H9 (cell line): ENCODE measurements around the gene CCNJL. TPM values are rescaled to one million over a fixed set of nuclear protein-coding genes. Genes with fewer than 3 reads are reported as not detected.

Source experiments
- DNase-seq: peaks from one replicate; pipeline ENCODE4 v3.0.0-alpha.2; 2017
- H2AFZ ChIP-seq: one replicate; pipeline ENCODE4 v1.6.1; 2013; ENCODE audit warnings: mild to moderate bottlenecking, low read length, control low read depth, moderate library complexity
- H2AK5ac ChIP-seq: 2 replicates; pipeline ENCODE4 v1.6.1; 2013; ENCODE audit warnings: low read length, control low read depth, mixed read lengths; ENCODE audit not compliant: insufficient read length
- H2BK120ac ChIP-seq: one replicate; pipeline ENCODE4 v1.6.1; 2013; ENCODE audit warnings: low read depth, mild to moderate bottlenecking, low read length, control low read depth, inconsistent platforms; ENCODE audit not compliant: poor library complexity, severe bottlenecking
- H2BK12ac ChIP-seq: 2 replicates; pipeline ENCODE4 v1.6.1; 2013; ENCODE audit warnings: low read length, control low read depth, mixed read lengths, low read depth; ENCODE audit not compliant: insufficient read length
- H2BK15ac ChIP-seq: 2 replicates; pipeline ENCODE4 v1.6.1; 2013; ENCODE audit warnings: low read depth, low read length, control low read depth
- H2BK20ac ChIP-seq: one replicate; pipeline ENCODE4 v1.6.1; 2013; ENCODE audit warnings: low read depth, mild to moderate bottlenecking, low read length, control low read depth, inconsistent platforms; ENCODE audit not compliant: poor library complexity, severe bottlenecking
- H2BK5ac ChIP-seq: 2 replicates; pipeline ENCODE4 v1.6.1; 2013; ENCODE audit warnings: low read length, control low read depth, mixed read lengths; ENCODE audit not compliant: insufficient read length
- H3K14ac ChIP-seq: 2 replicates; pipeline ENCODE4 v1.6.1; 2013; ENCODE audit warnings: low read length, control low read depth; ENCODE audit not compliant: insufficient read depth
- H3K18ac ChIP-seq: 2 replicates; pipeline ENCODE4 v1.6.1; 2013; ENCODE audit warnings: low read depth, mild to moderate bottlenecking, mixed read lengths, low read length, control low read depth; ENCODE audit not compliant: insufficient read length
- H3K23ac ChIP-seq: 2 replicates; pipeline ENCODE4 v1.6.1; 2013; ENCODE audit warnings: low read length, control low read depth, mixed read lengths, low read depth; ENCODE audit not compliant: insufficient read length
- H3K23me2 ChIP-seq: 2 replicates; pipeline ENCODE4 v1.6.1; 2013; ENCODE audit warnings: low read depth, mild to moderate bottlenecking, mixed read lengths, low read length, control low read depth; ENCODE audit not compliant: insufficient read length, poor library complexity, severe bottlenecking
- H3K27ac ChIP-seq: 2 replicates; pipeline ENCODE4 v1.5.1; 2013; ENCODE audit warnings: low read length, control low read depth, mixed read lengths, low read depth; ENCODE audit not compliant: insufficient read length
- H3K27me3 ChIP-seq: 2 replicates; pipeline ENCODE4 v1.6.1; 2013; ENCODE audit warnings: low read length, control low read depth, inconsistent platforms; ENCODE audit not compliant: insufficient read depth
- H3K4ac ChIP-seq: 2 replicates; pipeline ENCODE4 v1.6.1; 2013; ENCODE audit warnings: low read depth, mild to moderate bottlenecking, control low read depth, inconsistent platforms, low read length, moderate library complexity
- H3K4me1 ChIP-seq: 2 replicates; pipeline ENCODE4 v1.6.1; 2013; ENCODE audit warnings: low read length, control low read depth, inconsistent platforms; ENCODE audit not compliant: insufficient read depth
- H3K4me2 ChIP-seq: 2 replicates; pipeline ENCODE4 v1.6.1; 2013; ENCODE audit warnings: low read length, control low read depth, mixed read lengths; ENCODE audit not compliant: insufficient read length, insufficient read depth
- H3K56ac ChIP-seq: 2 replicates; pipeline ENCODE4 v1.6.1; 2013; ENCODE audit warnings: low read depth, mild to moderate bottlenecking, mixed read lengths, low read length, control low read depth; ENCODE audit not compliant: insufficient read length
- H3K79me1 ChIP-seq: 2 replicates; pipeline ENCODE4 v1.6.1; 2013; ENCODE audit warnings: low read depth, mild to moderate bottlenecking, moderate library complexity, low read length, control low read depth, inconsistent platforms; ENCODE audit not compliant: insufficient read depth, poor library complexity, severe bottlenecking
- H3K79me2 ChIP-seq: 2 replicates; pipeline ENCODE4 v1.6.1; 2013; ENCODE audit warnings: low read length, control low read depth, inconsistent platforms; ENCODE audit not compliant: insufficient read depth
- H3K9ac ChIP-seq: 2 replicates; pipeline ENCODE4 v1.6.1; 2013; ENCODE audit warnings: low read length, control low read depth, mixed read lengths; ENCODE audit not compliant: insufficient read length; ENCODE audit errors: extremely low read depth
- H3K9me3 ChIP-seq: one replicate; pipeline ENCODE4 v1.6.1; 2013; ENCODE audit warnings: low read depth, low read length, inconsistent platforms; ENCODE audit not compliant: control insufficient read depth
- H3T11ph ChIP-seq: one replicate; pipeline ENCODE4 v1.6.1; 2013; ENCODE audit warnings: mild to moderate bottlenecking, low read length, control low read depth, inconsistent platforms
- H4K20me1 ChIP-seq: one replicate; pipeline ENCODE4 v1.6.1; 2013; ENCODE audit not compliant: control insufficient read depth, insufficient read length, insufficient read depth
- H4K5ac ChIP-seq: 2 replicates; pipeline ENCODE4 v1.6.1; 2013; ENCODE audit warnings: low read depth, mild to moderate bottlenecking, mixed read lengths, low read length, control low read depth; ENCODE audit not compliant: insufficient read length
- H4K8ac ChIP-seq: replicated peaks from 2 replicates; pipeline ENCODE4 v1.6.1; 2013; ENCODE audit warnings: low read length, control low read depth, mixed read lengths, low read depth; ENCODE audit not compliant: insufficient read length
- H4K91ac ChIP-seq: 2 replicates; pipeline ENCODE4 v1.6.1; 2013; ENCODE audit warnings: low read depth, mild to moderate bottlenecking, moderate library complexity, mixed read lengths, low read length, control low read depth; ENCODE audit not compliant: insufficient read length
- H3K27ac Mint-ChIP-seq, 3 experiments: 2 replicates in 2 of 3; 3 replicates in 1 of 3; pipeline ENCODE4 v1.8.0; 2020 to 2021; ENCODE audit warnings: mixed read lengths in 3 of 3, mild to moderate bottlenecking in 1 of 3, moderate library complexity in 1 of 3
- H3K27me3 Mint-ChIP-seq: 2 replicates; pipeline ENCODE4 v1.8.0; 2021; ENCODE audit warnings: low read depth, mild to moderate bottlenecking, moderate library complexity, mixed read lengths
- H3K36me3 Mint-ChIP-seq, 3 experiments: 2 replicates in 2 of 3; 3 replicates in 1 of 3; pipeline ENCODE4 v1.8.0; 2020 to 2021; ENCODE audit warnings: low read depth in 3 of 3, mixed read lengths in 3 of 3; ENCODE audit not compliant: insufficient read depth in 1 of 3
- H3K4me1 Mint-ChIP-seq, 2 experiments: 2 replicates each; pipeline ENCODE4 v1.8.0; 2020; ENCODE audit warnings: mixed read lengths in 2 of 2
- H3K4me3 Mint-ChIP-seq, 2 experiments: 2 replicates in 1 of 2; 3 replicates in 1 of 2; pipeline ENCODE4 v1.8.0; 2020 to 2021; ENCODE audit warnings: mild to moderate bottlenecking in 2 of 2, mixed read lengths in 2 of 2, moderate library complexity in 1 of 2
- H3K9me3 Mint-ChIP-seq, 2 experiments: 2 replicates in 1 of 2; 3 replicates in 1 of 2; pipeline ENCODE4 v1.8.0; 2020; ENCODE audit warnings: mild to moderate bottlenecking in 2 of 2, mixed read lengths in 2 of 2, moderate library complexity in 1 of 2
- CTCF ChIP-seq: fragments of 200-600 bp; sonication (generic); conservative IDR thresholded peaks from 3 replicates; pipeline ENCODE4 v1.8.0; 2021; ENCODE audit warnings: antibody characterized with exemption, mild to moderate bottlenecking
- WGBS: extraction: QIAGEN DNeasy Blood & Tissue Kit; methylation state at CpG from one replicate; pipeline ENCODE4 v1.1.7; 2013; ENCODE audit warnings: missing lambda C conversion rate, low lambda C conversion rate, mixed read lengths; ENCODE audit not compliant: insufficient read length; ENCODE audit errors: extremely low coverage; 5-methylcytosine and 5-hydroxymethylcytosine counted together
- total RNA-seq: library from RNA; stranded (reverse); gene quantifications from 2 replicates; pipeline ENCODE4 v1.2.1, GENCODE V29; 2021

The CCNJL gene
- total RNA-seq, 1 experiment from 2014 or later = 26.9 TPM

GRCh38 chr5:160297004-160297403, 15.4 kb downstream of the CCNJL start:
- H2BK20ac ChIP-seq = no peak overlapping the region
- Mint-ChIP-seq H3K27me3 (no peaks in the 10 kb centered on the region), H3K27ac (peak overlapping the region in 1 of 3 experiments; percentile 56; a peak in 1 of 7 replicates), H3K4me3 (no peak overlapping the region), H3K36me3 (peaks cover 0 to 12% (median 10%) of the 10 kb centered on the region in 3 experiments; a peak in 6 of 7 replicates), H3K9me3 (no peaks in the 10 kb centered on the region), H3K4me1 (peaks cover 34 to 35% of the 10 kb centered on the region in 2 experiments)
- no peak for TF ChIP-seq CTCF
- DNase-seq = no peak
- no peak overlapping the region for H2AK5ac ChIP-seq
- H2BK12ac ChIP-seq = no peak overlapping the region
- H4K91ac ChIP-seq = no peak overlapping the region
- no peak overlapping the region for H2BK120ac ChIP-seq
- H3K27ac ChIP-seq = no peak overlapping the region
- H3K9me3 ChIP-seq = no peaks in the 10 kb centered on the region
- no peak overlapping the region for H3K9ac ChIP-seq
- no peak overlapping the region for H3K56ac ChIP-seq
- H3K79me1 ChIP-seq = no peaks in the 10 kb centered on the region
- H2BK5ac ChIP-seq = no peak overlapping the region
- H3K18ac ChIP-seq = no peak overlapping the region
- peaks cover 14% of the 10 kb centered on the region; the same call in 1 of the 2 replicates for H3K79me2 ChIP-seq
- H4K8ac ChIP-seq = no peak overlapping the region
- no CpG with 5 or more reads among the region's 1 CpG for WGBS
- H3K27me3 ChIP-seq = no peaks in the 10 kb centered on the region
- H4K5ac ChIP-seq = no peak overlapping the region
- H3T11ph ChIP-seq = no peak overlapping the region
- no peak overlapping the region for H3K4ac ChIP-seq
- no peak overlapping the region for H3K23ac ChIP-seq
- H3K14ac ChIP-seq = no peak overlapping the region
- H2BK15ac ChIP-seq = no peak overlapping the region
- H4K20me1 ChIP-seq = no peaks in the 10 kb centered on the region
- no peaks in the 10 kb centered on the region; the same call in 1 of the 2 replicates for H3K4me1 ChIP-seq
- H2AFZ ChIP-seq = no peak overlapping the region
- H3K4me2 ChIP-seq = no peak overlapping the region
- H3K23me2 ChIP-seq = no peaks in the 10 kb centered on the region
